MM.1S (cell line): Measurements from ENCODE around the gene ADAR.

ENCODE experiments used
- DNase-seq: peaks from one replicate; pipeline ENCODE4 v3.0.0-alpha.2; 2015
- H2AFZ ChIP-seq: fragments of 300-600 bp; sonication (generic); 2 replicates; pipeline ENCODE4 v1.6.0; 2016; ENCODE audit warnings: antibody characterized with exemption, low read length
- H3F3A ChIP-seq: fragments of 300-600 bp; sonication (generic); 2 replicates; pipeline ENCODE4 v1.6.1; 2016; ENCODE audit warnings: mild to moderate bottlenecking, antibody characterized with exemption, low read length, moderate library complexity, mixed read lengths; ENCODE audit not compliant: insufficient read depth
- H3K27ac ChIP-seq: fragments of 300-600 bp; sonication (generic); 2 replicates; pipeline ENCODE4 v1.5.1; 2016; ENCODE audit warnings: mild to moderate bottlenecking, low read length
- H3K27me3 ChIP-seq: fragments of 300-600 bp; sonication (generic); replicated peaks from 2 replicates; pipeline ENCODE4 v1.6.0; 2016; ENCODE audit warnings: low read length; ENCODE audit not compliant: insufficient read depth
- H3K36me3 ChIP-seq: fragments of 300-600 bp; sonication (generic); replicated peaks from 2 replicates; pipeline ENCODE4 v1.6.1; 2016; ENCODE audit warnings: mild to moderate bottlenecking, low read length, mixed read lengths; ENCODE audit not compliant: insufficient read depth
- H3K4me1 ChIP-seq: fragments of 300-600 bp; sonication (generic); 2 replicates; pipeline ENCODE4 v1.6.1; 2016; ENCODE audit warnings: low read length, mixed read lengths
- H3K4me2 ChIP-seq: fragments of 300-600 bp; sonication (generic); 2 replicates; pipeline ENCODE4 v1.6.0; 2016; ENCODE audit warnings: low read depth, low read length
- H3K4me3 ChIP-seq: fragments of 300-600 bp; sonication (generic); 2 replicates; pipeline ENCODE4 v1.5.1; 2016; ENCODE audit warnings: low read length, mixed read lengths
- H3K79me2 ChIP-seq: fragments of 300-600 bp; sonication (generic); 2 replicates; pipeline ENCODE4 v1.6.1; 2016; ENCODE audit warnings: mixed run types, low read length, mixed read lengths
- H3K9ac ChIP-seq: fragments of 300-600 bp; sonication (generic); 2 replicates; pipeline ENCODE4 v1.6.1; 2016; ENCODE audit warnings: low read length, mixed read lengths
- H3K9me2 ChIP-seq: fragments of 300-600 bp; sonication (generic); replicated peaks from 2 replicates; pipeline ENCODE4 v1.6.1; 2016; ENCODE audit warnings: mild to moderate bottlenecking, low read length, mixed read lengths; ENCODE audit not compliant: insufficient read depth
- H3K9me3 ChIP-seq: fragments of 300-600 bp; sonication (generic); replicated peaks from 2 replicates; pipeline ENCODE4 v1.6.1; 2016; ENCODE audit warnings: mild to moderate bottlenecking, low read length, mixed read lengths; ENCODE audit not compliant: insufficient read depth
- H4K20me1 ChIP-seq: fragments of 300-600 bp; sonication (generic); 2 replicates; pipeline ENCODE4 v1.6.1; 2016; ENCODE audit warnings: mild to moderate bottlenecking, low read length, moderate library complexity, mixed read lengths; ENCODE audit not compliant: insufficient read depth
- CTCF ChIP-seq: fragments of 300-600 bp; sonication (generic); IDR thresholded peaks from 2 replicates; pipeline ENCODE4 v1.5.1; 2016; ENCODE audit warnings: antibody characterized with exemption, low read length, mixed read lengths
- EZH2 ChIP-seq: fragments of 300-600 bp; sonication (generic); optimal IDR thresholded peaks from 2 replicates; pipeline ENCODE3; 2017; ENCODE audit warnings: low read depth, mild to moderate bottlenecking, antibody characterized with exemption, low read length, mixed read lengths
- EZH2phosphoT487 ChIP-seq: fragments of 300-600 bp; sonication (generic); IDR thresholded peaks from 2 replicates; pipeline ENCODE4 v1.6.1; 2018; ENCODE audit warnings: antibody characterized with exemption, low read length

ADAR gene

GRCh38 chr1:154568157-154568815 is 39.7 kb downstream of the ADAR start:
- H3K4me3 ChIP-seq: no peak overlapping the region
- H3K9me2 ChIP-seq: no peaks in the 10 kb centered on the region
- peaks cover 54% of the 10 kb centered on the region for H3K27me3 ChIP-seq
- no peak overlapping the region for H2AFZ ChIP-seq
- no peaks in the 10 kb centered on the region for H3K79me2 ChIP-seq
- H3F3A ChIP-seq: no peaks in the 10 kb centered on the region
- TF ChIP-seq EZH2phosphoT487: no peak
- no peak for TF ChIP-seq CTCF
- no peak for TF ChIP-seq EZH2
- H4K20me1 ChIP-seq: no peaks in the 10 kb centered on the region
- no peaks in the 10 kb centered on the region for H3K4me1 ChIP-seq
- H3K36me3 ChIP-seq: no peaks in the 10 kb centered on the region
- no peak for DNase-seq
- peak overlapping the region; percentile 68; the same call in 1 of the 2 replicates for H3K4me2 ChIP-seq
- no peak overlapping the region for H3K27ac ChIP-seq
- H3K9ac ChIP-seq: no peak overlapping the region
- no peaks in the 10 kb centered on the region for H3K9me3 ChIP-seq

GRCh38 chr1:154567386-154568156 is 40.4 kb downstream of the ADAR start, which contains the start of gene CHRNB2:
TSS of gene CHRNB2 (plus strand) at chr1:154567778. CDS start at chr1:154568045, 267 bp downstream.
- H3F3A ChIP-seq: no peaks in the 10 kb centered on the region
- no peaks in the 10 kb centered on the region for H3K36me3 ChIP-seq
- H3K9me2 ChIP-seq: no peaks in the 10 kb centered on the region
- no peaks in the 10 kb centered on the region for H3K9me3 ChIP-seq
- peak within 1 kb of the TSS; percentile 68; the same call in 1 of the 2 replicates for H3K4me2 ChIP-seq
- no peak within 1 kb of the TSS for H3K4me3 ChIP-seq
- H4K20me1 ChIP-seq: no peaks in the 10 kb centered on the region
- H3K9ac ChIP-seq: no peak within 1 kb of the TSS
- peaks cover 54% of the 10 kb centered on the region for H3K27me3 ChIP-seq
- H3K27ac ChIP-seq: no peak within 1 kb of the TSS
- peak; percentile 83 for DNase-seq
- TF ChIP-seq EZH2 (no peak), EZH2phosphoT487 (no peak), CTCF (no peak)
- no peaks in the 10 kb centered on the region for H3K4me1 ChIP-seq
- H3K79me2 ChIP-seq: no peaks in the 10 kb centered on the region
- no peak within 1 kb of the TSS for H2AFZ ChIP-seq

- no peaks in the 10 kb centered on the region for H4K20me1 ChIP-seq
- no peaks in the 10 kb centered on the region for H3K36me3 ChIP-seq
- H3K79me2 ChIP-seq: no peaks in the 10 kb centered on the region
- H2AFZ ChIP-seq: no peak overlapping the region
- no peak overlapping the region for H3K4me2 ChIP-seq
- H3K4me3 ChIP-seq: no peak overlapping the region
- no peak for DNase-seq
- H3K9ac ChIP-seq: no peak overlapping the region
- no peak overlapping the region for H3K27ac ChIP-seq
- H3K27me3 ChIP-seq: peaks cover 54% of the 10 kb centered on the region
- no peaks in the 10 kb centered on the region for H3K9me3 ChIP-seq
- H3F3A ChIP-seq: no peaks in the 10 kb centered on the region; the same call in 1 of the 2 replicates
- no peaks in the 10 kb centered on the region for H3K4me1 ChIP-seq
- TF ChIP-seq CTCF (no peak), EZH2 (no peak), EZH2phosphoT487 (no peak)
- no peaks in the 10 kb centered on the region for H3K9me2 ChIP-seq
Measured at GRCh38 chr1:154565876-154566275, 42.1 kb downstream of the ADAR start.
